Omental fat pad (tissue), 4 donors: ENCODE measurements around the gene ADA. TPM values are rescaled to one million over a fixed set of nuclear protein-coding genes. Genes with fewer than 3 reads are reported as not detected.
"Not testable (repeated sequence)": the region's sequence is repeated elsewhere in the genome, so short reads cannot be mapped to it uniquely, and the experiment has no call there.

ENCODE experiments used
- ATAC-seq: fragments of 150-250 bp; one replicate; pipeline ENCODE4 v1.9.1; 2016; ENCODE audit warnings: mild to moderate bottlenecking, moderate library complexity; ENCODE audit not compliant: low FRiP score
- DNase-seq: peaks from one replicate; pipeline ENCODE4 v3.0.0-alpha.2; 2019; ENCODE audit warnings: low spot score
- total RNA-seq, 4 donors: library from RNA; depleted of rRNA; stranded (reverse); fragments of >200 nt; gene quantifications; one replicate each; pipeline ENCODE4 v1.1.0, GENCODE V29; 2016
- TF ChIP-seq, protein P1 (sequence below), 3 donors: fragments of 450-650 bp; IDR thresholded peaks; one replicate each; pipeline ENCODE4 v1.5.1; 2016 to 2017; ENCODE audit warnings: antibody characterized with exemption in 3 of 3, mild to moderate bottlenecking in 3 of 3, moderate library complexity in 2 of 3

Gene ADA
- 10 to 100 TPM; 11.5 to 62.6 (median 15.4) TPM for total RNA-seq

DNA sequence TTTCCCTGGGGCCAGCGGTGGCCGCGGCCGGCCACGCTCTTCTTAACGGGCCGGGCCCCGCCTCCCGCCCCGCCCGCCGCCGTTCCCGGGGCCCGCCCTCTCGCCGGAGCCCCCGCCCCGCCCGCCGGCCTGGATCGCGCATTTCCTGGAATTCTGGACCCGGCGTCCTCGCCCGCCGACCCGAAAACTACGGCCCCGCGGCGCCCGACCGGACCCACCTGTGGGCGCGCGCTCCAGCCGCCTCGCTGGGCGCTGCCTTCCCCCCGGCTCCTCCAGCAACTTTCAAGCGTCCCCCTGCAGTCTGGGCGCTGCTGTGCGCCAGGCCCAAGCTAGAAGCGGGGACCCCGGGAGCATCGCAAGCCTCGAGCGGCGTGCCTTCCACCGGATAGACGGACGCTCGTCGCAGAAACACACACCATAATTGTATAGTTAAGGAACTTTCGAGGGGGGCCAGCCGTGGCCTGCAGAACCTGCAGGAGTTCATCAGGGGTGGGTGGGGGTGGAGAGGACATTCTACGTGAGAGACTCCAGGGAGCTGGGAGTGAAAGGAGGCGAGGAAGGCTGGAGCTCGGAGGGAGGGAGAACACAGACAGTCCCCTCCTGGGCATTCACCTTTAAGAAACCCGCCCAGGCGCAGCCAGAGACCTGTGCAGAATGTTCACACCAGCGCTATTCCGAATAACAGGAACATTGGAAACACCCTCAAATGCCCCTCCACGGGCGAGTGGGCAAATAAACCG is at the start of gene ADA:
ADA (minus strand) TSS at position 16 of the 740 bp plus-strand sequence. CDS start 92 bp downstream, outside the sequence.
- DNase-seq: no peak
- TF ChIP-seq, protein P1, sequence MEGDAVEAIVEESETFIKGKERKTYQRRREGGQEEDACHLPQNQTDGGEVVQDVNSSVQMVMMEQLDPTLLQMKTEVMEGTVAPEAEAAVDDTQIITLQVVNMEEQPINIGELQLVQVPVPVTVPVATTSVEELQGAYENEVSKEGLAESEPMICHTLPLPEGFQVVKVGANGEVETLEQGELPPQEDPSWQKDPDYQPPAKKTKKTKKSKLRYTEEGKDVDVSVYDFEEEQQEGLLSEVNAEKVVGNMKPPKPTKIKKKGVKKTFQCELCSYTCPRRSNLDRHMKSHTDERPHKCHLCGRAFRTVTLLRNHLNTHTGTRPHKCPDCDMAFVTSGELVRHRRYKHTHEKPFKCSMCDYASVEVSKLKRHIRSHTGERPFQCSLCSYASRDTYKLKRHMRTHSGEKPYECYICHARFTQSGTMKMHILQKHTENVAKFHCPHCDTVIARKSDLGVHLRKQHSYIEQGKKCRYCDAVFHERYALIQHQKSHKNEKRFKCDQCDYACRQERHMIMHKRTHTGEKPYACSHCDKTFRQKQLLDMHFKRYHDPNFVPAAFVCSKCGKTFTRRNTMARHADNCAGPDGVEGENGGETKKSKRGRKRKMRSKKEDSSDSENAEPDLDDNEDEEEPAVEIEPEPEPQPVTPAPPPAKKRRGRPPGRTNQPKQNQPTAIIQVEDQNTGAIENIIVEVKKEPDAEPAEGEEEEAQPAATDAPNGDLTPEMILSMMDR (IDR thresholded peaks at IDR 0.05): no peak
- ATAC-seq: peak; percentile 70

DNA sequence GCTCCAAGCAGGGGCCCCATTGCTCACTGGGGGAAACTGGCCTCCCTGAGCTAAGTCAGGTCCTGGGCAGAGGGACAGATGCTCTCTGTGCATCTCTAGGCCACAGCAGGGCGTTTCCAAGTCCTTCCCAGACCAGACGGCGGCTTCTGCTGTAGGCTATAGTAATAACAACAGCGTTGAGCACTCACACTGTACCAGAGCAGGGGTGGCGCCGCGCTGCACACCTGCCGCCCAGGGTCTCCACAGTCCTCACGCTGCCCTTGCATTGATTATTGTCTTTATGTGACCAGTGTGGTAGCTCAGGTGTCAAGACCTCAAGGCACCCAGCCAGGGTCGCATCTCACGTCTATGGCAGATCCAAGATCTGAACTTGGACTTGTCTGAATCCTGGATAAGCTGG is 48.8 kb upstream of the ADA start:
- DNase-seq (no peak), ATAC-seq (no peak)
- TF ChIP-seq, protein P1 (IDR thresholded peaks at IDR 0.05): no peak

DNA sequence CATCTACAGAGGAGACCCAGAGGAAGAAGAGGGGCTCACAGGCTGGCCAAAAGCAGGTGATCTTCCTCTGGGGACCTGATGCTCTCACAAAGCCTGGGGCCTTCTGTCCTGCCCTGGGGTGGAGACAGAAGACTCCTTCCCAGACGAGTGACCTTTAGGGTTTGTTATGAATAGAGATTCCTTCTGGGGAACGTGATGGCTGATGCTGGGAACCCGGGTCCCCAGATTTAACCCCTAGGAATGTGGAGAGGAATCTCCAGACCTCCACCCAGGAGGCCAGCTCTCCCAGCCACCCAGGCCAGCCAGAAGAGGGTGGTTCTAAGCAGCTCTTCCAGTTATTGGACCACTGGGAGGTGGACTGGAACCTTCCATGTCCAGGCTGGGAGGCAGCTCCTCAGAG is 46.9 kb upstream of the ADA start:
- DNase-seq: no peak
- ATAC-seq: no peak
- TF ChIP-seq, protein P1 (IDR thresholded peaks at IDR 0.05): no peak

DNA sequence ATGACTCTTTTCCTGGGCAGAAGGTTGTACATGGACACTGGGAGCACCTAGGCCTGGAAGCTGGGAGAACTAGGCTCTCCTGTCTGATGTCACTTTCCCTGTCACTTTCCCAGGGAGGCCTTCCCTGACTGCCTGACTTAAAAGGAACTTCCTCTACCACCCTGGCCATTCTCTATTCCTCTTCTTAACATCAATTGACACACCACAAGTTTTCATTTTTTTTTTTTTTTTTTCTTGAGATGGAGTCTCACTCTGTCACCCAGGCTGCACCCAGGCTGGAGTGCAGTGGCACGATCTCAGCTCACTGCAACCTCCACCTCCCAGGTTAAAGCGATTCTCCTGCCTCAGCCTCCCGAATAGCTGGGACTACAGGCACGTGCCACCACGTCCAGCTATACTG is 45.5 kb upstream of the ADA start:
- DNase-seq, ATAC-seq: not testable (repeated sequence)

DNA sequence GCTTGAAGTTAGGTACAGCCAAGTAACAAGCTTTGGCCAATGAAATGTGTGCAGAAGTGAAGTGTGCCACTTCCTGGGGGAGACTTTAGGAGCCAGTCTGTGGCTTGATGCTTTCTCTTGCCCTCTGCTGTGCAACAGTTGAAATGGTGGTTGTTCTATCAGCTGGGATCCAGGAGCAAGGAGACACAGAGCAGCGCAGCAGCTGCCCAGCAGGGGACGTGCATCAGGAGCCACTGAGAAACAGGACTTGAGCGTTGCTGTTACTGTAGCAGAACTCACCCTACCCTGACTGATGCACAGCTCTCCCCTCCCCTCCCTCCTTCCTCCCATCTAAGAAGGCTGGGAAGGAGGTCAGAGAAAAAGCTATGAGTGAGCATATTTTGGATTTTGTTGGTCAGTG is 44.8 kb upstream of the ADA start:
- DNase-seq: no peak
- TF ChIP-seq, protein P1 (IDR thresholded peaks at IDR 0.05): no peak
- no peak for ATAC-seq

DNA sequence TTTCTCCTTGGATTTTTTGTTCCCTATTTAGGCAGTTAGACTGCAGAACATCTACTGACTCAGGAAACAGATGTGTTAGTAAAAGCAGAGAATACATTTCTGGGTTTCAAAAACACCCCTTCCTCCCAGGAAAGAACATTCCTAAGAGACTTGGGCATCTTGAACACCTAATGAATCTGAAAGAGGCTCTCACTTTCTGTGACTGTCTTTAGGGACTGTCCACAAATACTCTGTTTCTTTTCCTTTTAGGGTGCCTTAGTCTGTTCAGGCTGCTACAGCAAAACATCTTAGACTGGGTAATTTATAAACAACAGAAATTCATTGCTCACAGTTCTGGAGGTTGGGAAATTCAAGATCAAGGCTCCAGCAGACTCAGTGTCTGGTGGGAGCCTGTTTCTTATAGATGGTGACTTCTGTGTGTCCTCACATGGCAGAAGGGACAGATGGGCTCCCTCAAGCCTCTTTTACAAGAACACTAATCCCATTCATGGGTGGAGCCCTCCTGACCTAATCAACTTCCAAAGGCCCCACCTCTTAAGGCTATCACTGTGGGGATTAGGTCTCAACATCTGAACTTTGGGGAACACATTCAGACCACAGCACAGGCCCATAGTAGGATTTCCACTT is 44.3 kb upstream of the ADA start:
- ATAC-seq: no peak
- TF ChIP-seq, protein P1 (IDR thresholded peaks at IDR 0.05): no peak
- no peak for DNase-seq

DNA sequence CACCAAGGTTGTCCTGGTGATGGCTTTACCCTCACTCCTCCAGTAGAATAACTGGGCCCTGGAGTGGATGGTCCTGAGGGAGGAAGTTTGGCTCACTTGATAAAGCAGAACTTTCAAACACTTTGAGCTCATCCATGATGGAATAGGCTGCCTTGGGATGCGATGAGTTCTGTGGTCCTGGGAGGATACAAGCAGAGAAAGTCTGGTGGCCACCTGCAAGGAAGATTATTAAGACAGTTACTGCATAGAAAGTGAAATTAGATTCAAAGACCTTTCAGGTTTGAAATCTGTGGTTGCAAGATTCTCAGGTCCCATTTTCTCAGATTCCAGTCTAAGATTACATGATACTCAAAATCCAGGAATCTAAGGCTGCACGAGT is 43.8 kb upstream of the ADA start:
- DNase-seq (no peak), ATAC-seq (no peak)
- TF ChIP-seq, protein P1 (IDR thresholded peaks at IDR 0.05): no peak
